Nephron progenitor cell (in vitro differentiated cells): ENCODE results near the gene FBRSL1.
"Not testable (repeated sequence)": the region's sequence is repeated elsewhere in the genome, so short reads cannot be mapped to it uniquely, and the experiment has no call there.

ENCODE experiments used
- DNase-seq: peaks from one replicate; pipeline ENCODE4 v3.0.0; 2021
- H3K27ac Mint-ChIP-seq: 2 replicates; pipeline ENCODE4 v1.8.0; 2021; ENCODE audit warnings: mild to moderate bottlenecking, moderate library complexity, mixed read lengths
- H3K27me3 Mint-ChIP-seq: 2 replicates; pipeline ENCODE4 v1.8.0; 2021; ENCODE audit warnings: mild to moderate bottlenecking, low read depth, mixed read lengths; ENCODE audit not compliant: poor library complexity
- H3K36me3 Mint-ChIP-seq: 2 replicates; pipeline ENCODE4 v1.8.0; 2021; ENCODE audit warnings: low read depth, mixed read lengths
- H3K4me1 Mint-ChIP-seq: 2 replicates; pipeline ENCODE4 v1.8.0; 2021; ENCODE audit warnings: mixed read lengths
- H3K4me3 Mint-ChIP-seq: 2 replicates; pipeline ENCODE4 v1.8.0; 2021; ENCODE audit warnings: mild to moderate bottlenecking, moderate library complexity, mixed read lengths
- H3K9me3 Mint-ChIP-seq: 2 replicates; pipeline ENCODE4 v1.8.0; 2021; ENCODE audit warnings: mild to moderate bottlenecking, moderate library complexity, mixed read lengths
- TF ChIP-seq, protein P1 (sequence below): fragments of 200-600 bp; sonication (generic); IDR thresholded peaks from 2 replicates; pipeline ENCODE4 v1.5.0; 2021; ENCODE audit warnings: antibody characterized with exemption

Gene FBRSL1

DNA sequence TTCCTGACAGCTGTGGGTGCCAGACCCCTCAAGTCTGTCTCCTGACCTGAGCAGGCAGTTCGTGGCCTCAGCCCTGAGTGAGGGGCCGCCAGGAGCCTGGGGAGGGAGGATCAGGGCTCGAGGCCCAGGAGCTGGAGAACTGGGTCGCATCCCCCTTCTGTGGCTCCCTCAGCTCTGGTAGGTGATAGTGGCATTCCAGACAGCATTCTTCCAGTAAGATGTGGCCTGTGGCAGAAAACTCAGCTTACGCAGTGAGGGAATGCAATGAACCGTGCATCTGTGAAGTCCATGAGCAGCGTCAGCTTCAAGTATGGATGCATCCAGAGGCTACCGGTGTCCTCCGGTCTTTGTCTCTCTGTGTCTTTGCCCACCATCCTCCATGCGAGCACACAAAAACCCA is 28.4 kb upstream of the FBRSL1 start:
- H3K27me3 Mint-ChIP-seq, result peaks cover 25% of the 10 kb centered on the region
- H3K27ac Mint-ChIP-seq, result no peak overlapping the region
- H3K9me3 Mint-ChIP-seq, result peaks cover 3% of the 10 kb centered on the region

DNA sequence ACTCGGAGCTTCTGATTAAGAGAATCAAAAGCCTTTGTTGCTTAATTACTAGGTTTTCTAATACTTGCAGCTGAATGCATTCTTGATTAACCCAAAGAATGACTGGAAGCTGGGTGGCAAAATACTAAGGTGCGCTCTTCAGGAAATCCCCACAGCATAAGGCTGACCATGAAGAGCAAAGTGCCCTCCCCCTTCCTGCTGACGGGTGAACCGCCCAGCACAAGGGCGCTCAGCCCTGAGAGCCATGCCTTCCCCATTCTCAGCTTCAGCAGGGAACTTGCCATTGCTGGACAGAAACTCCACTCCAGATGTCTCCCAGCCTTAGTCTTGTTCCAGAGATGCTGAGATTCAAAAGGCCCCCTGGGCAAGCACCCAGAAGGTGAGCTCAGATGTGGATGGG is 27.2 kb upstream of the FBRSL1 start:
- Mint-ChIP-seq H3K4me1 (peaks cover 9% of the 10 kb centered on the region), H3K9me3 (peaks cover 3% of the 10 kb centered on the region), H3K4me3 (no peak overlapping the region), H3K27me3 (peaks cover 32% of the 10 kb centered on the region), H3K36me3 (no peaks in the 10 kb centered on the region), H3K27ac (no peak overlapping the region)
- no peak for DNase-seq
- TF ChIP-seq, protein P1, sequence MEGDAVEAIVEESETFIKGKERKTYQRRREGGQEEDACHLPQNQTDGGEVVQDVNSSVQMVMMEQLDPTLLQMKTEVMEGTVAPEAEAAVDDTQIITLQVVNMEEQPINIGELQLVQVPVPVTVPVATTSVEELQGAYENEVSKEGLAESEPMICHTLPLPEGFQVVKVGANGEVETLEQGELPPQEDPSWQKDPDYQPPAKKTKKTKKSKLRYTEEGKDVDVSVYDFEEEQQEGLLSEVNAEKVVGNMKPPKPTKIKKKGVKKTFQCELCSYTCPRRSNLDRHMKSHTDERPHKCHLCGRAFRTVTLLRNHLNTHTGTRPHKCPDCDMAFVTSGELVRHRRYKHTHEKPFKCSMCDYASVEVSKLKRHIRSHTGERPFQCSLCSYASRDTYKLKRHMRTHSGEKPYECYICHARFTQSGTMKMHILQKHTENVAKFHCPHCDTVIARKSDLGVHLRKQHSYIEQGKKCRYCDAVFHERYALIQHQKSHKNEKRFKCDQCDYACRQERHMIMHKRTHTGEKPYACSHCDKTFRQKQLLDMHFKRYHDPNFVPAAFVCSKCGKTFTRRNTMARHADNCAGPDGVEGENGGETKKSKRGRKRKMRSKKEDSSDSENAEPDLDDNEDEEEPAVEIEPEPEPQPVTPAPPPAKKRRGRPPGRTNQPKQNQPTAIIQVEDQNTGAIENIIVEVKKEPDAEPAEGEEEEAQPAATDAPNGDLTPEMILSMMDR, result no peak

More for the DNA sequence above, 28.4 kb upstream of the FBRSL1 start:
- Mint-ChIP-seq H3K36me3 (no peaks in the 10 kb centered on the region), H3K4me1 (peaks cover 15% of the 10 kb centered on the region), H3K4me3 (no peak overlapping the region)
- DNase-seq, result no peak
- TF ChIP-seq, protein P1, result no peak

DNA sequence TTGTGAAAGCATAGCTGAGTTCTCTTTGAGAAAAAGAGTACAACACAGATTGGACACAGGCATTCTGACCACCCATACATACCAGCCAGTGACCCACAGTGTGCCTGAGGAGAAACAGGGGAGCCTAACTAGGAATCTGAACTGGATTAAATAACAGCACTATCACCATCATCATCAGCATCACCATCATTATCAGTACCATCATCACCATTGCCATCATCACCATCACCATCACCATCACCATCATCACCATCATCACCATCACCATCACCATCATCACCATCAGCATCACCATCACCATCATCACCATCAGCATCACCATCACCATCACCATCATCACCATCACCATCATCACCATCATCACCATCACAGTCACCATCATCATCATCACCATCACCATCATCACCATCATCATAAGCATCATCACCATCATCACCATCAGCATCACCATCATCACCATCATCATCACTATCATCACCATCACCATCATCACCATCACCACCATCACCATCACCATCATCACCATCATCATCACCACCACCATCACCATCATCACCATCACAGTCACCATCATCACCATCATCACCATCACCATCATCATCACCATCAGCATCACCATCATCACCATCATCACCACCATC is 26.5 kb upstream of the FBRSL1 start:
- not testable (repeated sequence) for H3K9me3 Mint-ChIP-seq, H3K4me1 Mint-ChIP-seq

DNA sequence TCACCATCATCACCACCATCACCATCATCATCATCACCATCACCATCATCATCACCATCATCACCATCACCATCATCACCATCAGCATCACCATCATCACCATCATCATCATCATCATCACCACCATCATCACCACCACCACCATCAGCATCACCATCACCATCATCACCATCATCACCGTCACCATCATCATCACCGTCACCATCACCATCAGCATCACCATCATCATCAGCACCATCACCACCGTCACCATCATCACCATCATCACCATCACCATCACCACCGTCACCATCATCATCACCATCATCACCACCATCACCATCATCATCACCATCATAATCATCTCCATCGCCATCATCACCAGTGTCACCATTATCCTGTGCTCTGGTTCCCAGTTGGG is 25.6 kb upstream of the FBRSL1 start:
- H3K4me3 Mint-ChIP-seq, H3K27ac Mint-ChIP-seq, DNase-seq, H3K4me1 Mint-ChIP-seq, H3K36me3 Mint-ChIP-seq, H3K9me3 Mint-ChIP-seq: not testable (repeated sequence)
- peaks cover 36% of the 10 kb centered on the region for H3K27me3 Mint-ChIP-seq

More for the DNA sequence above, 26.5 kb upstream of the FBRSL1 start:
- not testable (repeated sequence) for H3K27ac Mint-ChIP-seq, DNase-seq, H3K4me3 Mint-ChIP-seq, H3K36me3 Mint-ChIP-seq
- H3K27me3 Mint-ChIP-seq, result peaks cover 38% of the 10 kb centered on the region

DNA sequence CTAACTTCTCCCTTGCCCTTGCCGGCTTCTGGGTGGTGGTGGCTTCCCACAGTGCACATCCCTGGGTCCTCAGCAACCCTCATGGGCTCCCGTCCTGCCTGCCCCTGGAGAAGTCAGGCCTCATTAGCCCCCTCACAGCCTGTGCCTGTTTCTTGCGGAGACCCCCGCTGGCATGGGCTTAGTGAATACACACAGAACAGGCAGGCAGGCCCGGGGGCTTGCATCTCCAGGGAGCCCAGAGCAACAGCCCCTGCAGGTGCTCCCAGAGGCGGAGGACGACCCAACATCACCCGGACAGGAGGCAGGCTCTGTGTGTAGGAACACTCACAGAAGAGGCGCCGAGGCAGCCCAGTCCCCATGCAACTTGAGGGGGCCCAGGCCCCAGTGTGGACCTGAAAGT is 25.1 kb upstream of the FBRSL1 start:
- H3K27me3 Mint-ChIP-seq, result peaks cover 40% of the 10 kb centered on the region
- H3K4me3 Mint-ChIP-seq, result no peak overlapping the region
- H3K27ac Mint-ChIP-seq, result peak overlapping the region; percentile 64
- no peak for DNase-seq
- no peaks in the 10 kb centered on the region for H3K36me3 Mint-ChIP-seq
- H3K9me3 Mint-ChIP-seq, result peaks cover 3% of the 10 kb centered on the region
- H3K4me1 Mint-ChIP-seq, result peaks cover 8% of the 10 kb centered on the region
- TF ChIP-seq, protein P1, result no peak

DNA sequence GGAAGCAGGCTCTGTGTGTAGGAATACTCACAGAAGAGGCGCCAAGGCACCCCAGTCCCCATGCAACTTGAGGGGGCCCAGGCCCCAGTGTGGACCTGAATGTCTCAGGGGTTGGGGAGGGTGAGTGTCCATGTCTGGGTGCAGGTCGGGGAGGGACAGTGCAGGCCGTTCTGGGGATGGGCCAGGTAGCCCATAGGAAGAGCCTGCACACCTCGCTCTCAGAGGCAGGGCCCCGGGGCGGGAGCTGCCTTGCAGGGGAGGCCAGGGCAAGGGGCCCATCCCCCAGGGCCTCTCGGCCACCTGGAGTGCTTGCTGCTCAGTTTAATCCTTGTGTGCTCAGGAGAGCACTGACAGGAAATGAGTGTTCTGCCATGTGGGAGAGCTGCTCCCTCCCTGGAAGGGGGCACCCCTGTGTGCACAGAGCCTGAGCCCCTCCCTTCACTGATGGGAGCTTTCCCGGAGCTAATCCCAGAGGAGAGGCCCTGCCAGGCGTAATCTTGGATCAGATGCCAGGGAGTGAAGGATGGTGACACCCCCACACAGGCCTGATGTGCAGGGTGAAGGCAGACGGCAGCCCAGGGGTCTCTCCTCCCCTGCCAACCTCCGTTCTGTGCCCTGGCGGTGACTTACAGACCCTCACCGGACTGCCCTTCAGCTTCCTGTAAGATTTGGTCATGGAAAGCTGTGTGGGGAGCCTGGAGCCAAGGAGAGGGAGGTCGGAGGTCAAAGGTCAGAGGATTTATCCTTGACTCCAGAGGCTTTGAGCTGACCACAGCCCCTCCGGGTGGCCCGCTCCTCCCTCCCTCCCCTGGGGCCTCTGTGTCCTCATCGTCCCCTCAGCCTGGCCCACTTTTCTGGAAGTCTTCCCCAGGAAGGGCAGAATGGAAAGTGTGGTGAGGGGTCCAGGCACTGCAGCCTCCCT is 24.4 kb upstream of the FBRSL1 start:
- H3K27ac Mint-ChIP-seq, result peak overlapping the region; percentile 64
- H3K27me3 Mint-ChIP-seq, result peaks cover 47% of the 10 kb centered on the region
- peaks cover 3% of the 10 kb centered on the region for H3K9me3 Mint-ChIP-seq

More for the DNA sequence above, 24.4 kb upstream of the FBRSL1 start:
- peak overlapping the region; percentile 69 for H3K4me3 Mint-ChIP-seq
- TF ChIP-seq, protein P1, result no peak
- no peaks in the 10 kb centered on the region for H3K36me3 Mint-ChIP-seq
- H3K4me1 Mint-ChIP-seq, result peaks cover 10% of the 10 kb centered on the region
- peak; percentile 49 for DNase-seq
